IPS DF 6.9 (cell line): ENCODE data around the gene ZNF511.

ENCODE experiments used
- DNase-seq: peaks from one replicate; pipeline ENCODE4 v3.0.0-alpha.2; 2013; ENCODE audit warnings: low read depth, low spot score
- H3K27ac ChIP-seq: one replicate; pipeline ENCODE4 v1.5.1; 2013; ENCODE audit warnings: low read length, control low read depth
- H3K27me3 ChIP-seq: 2 replicates; pipeline ENCODE4 v1.6.1; 2013; ENCODE audit warnings: mild to moderate bottlenecking, low read length; ENCODE audit not compliant: control insufficient read depth, insufficient read depth
- H3K36me3 ChIP-seq: 2 replicates; pipeline ENCODE4 v1.6.1; 2013; ENCODE audit warnings: low read length; ENCODE audit not compliant: control insufficient read depth, insufficient read depth
- H3K4me1 ChIP-seq: 2 replicates; pipeline ENCODE4 v1.6.1; 2013; ENCODE audit warnings: low read length; ENCODE audit not compliant: control insufficient read depth, insufficient read depth
- H3K4me3 ChIP-seq: 2 replicates; pipeline ENCODE4 v1.5.1; 2013; ENCODE audit warnings: mild to moderate bottlenecking, low read length
- H3K9me3 ChIP-seq: 2 replicates; pipeline ENCODE4 v1.6.1; 2013; ENCODE audit warnings: low read length, inconsistent platforms; ENCODE audit not compliant: control insufficient read depth, insufficient read depth
- WGBS: extraction: QIAGEN DNeasy Blood & Tissue Kit; methylation state at CpG from one replicate; pipeline ENCODE4 v1.1.7; 2013; ENCODE audit warnings: mixed read lengths, missing lambda C conversion rate; ENCODE audit not compliant: insufficient read length, insufficient coverage; 5-methylcytosine and 5-hydroxymethylcytosine counted together

Gene ZNF511

GRCh38 chr10:133280391-133281059 is 28.2 kb upstream of the ZNF511 start:
- no CpG with 5 or more reads among the region's 10 CpGs for WGBS
- no peak for DNase-seq
- H3K9me3 ChIP-seq, result no peaks in the 10 kb centered on the region
- H3K36me3 ChIP-seq, result peaks cover 28% of the 10 kb centered on the region
- peaks cover 5% of the 10 kb centered on the region for H3K4me1 ChIP-seq
- no peak overlapping the region for H3K4me3 ChIP-seq
- H3K27me3 ChIP-seq, result no peaks in the 10 kb centered on the region
- no peak overlapping the region for H3K27ac ChIP-seq

GRCh38 chr10:133281084-133281483 is 27.6 kb upstream of the ZNF511 start:
- no CpG with 5 or more reads among the region's 15 CpGs for WGBS
- Histone ChIP-seq H3K4me3 (no peak overlapping the region), H3K36me3 (peaks cover 28% of the 10 kb centered on the region), H3K27ac (no peak overlapping the region), H3K27me3 (no peaks in the 10 kb centered on the region), H3K9me3 (no peaks in the 10 kb centered on the region), H3K4me1 (peaks cover 3% of the 10 kb centered on the region; the same call in 1 of the 2 replicates)
- DNase-seq, result no peak

- Histone ChIP-seq H3K9me3 (no peaks in the 10 kb centered on the region), H3K4me3 (no peak overlapping the region), H3K36me3 (peaks cover 31% of the 10 kb centered on the region), H3K27ac (no peak overlapping the region), H3K27me3 (no peaks in the 10 kb centered on the region), H3K4me1 (peaks cover 2% of the 10 kb centered on the region; the same call in 1 of the 2 replicates)
- WGBS, result no CpG with 5 or more reads among the region's 38 CpGs
- DNase-seq, result no peak
Measured at GRCh38 chr10:133281628-133282372, 26.9 kb upstream of the ZNF511 start.

GRCh38 chr10:133282846-133283390 is 25.8 kb upstream of the ZNF511 start:
- Histone ChIP-seq H3K9me3 (no peaks in the 10 kb centered on the region), H3K27ac (no peak overlapping the region), H3K36me3 (peaks cover 34% of the 10 kb centered on the region), H3K4me3 (no peak overlapping the region), H3K4me1 (no peaks in the 10 kb centered on the region), H3K27me3 (no peaks in the 10 kb centered on the region)
- no CpG with 5 or more reads among the region's 24 CpGs for WGBS
- no peak for DNase-seq

- H3K27me3 ChIP-seq, result no peaks in the 10 kb centered on the region
- no peak for DNase-seq
- no peak overlapping the region for H3K4me3 ChIP-seq
- no peak overlapping the region for H3K27ac ChIP-seq
- H3K4me1 ChIP-seq, result no peaks in the 10 kb centered on the region
- no CpG with 5 or more reads among the region's 24 CpGs for WGBS
- peaks cover 44% of the 10 kb centered on the region for H3K36me3 ChIP-seq
- H3K9me3 ChIP-seq, result no peaks in the 10 kb centered on the region
Measured at GRCh38 chr10:133283931-133284330, 24.8 kb upstream of the ZNF511 start.

GRCh38 chr10:133285217-133285616 is 23.5 kb upstream of the ZNF511 start:
- Histone ChIP-seq H3K4me1 (no peaks in the 10 kb centered on the region), H3K27me3 (no peaks in the 10 kb centered on the region), H3K36me3 (peaks cover 53% of the 10 kb centered on the region), H3K9me3 (no peaks in the 10 kb centered on the region), H3K4me3 (no peak overlapping the region), H3K27ac (no peak overlapping the region)
- no peak for DNase-seq
- WGBS, result no CpG with 5 or more reads among the region's 36 CpGs

- no peak for DNase-seq
- Histone ChIP-seq H3K27me3 (no peaks in the 10 kb centered on the region), H3K4me1 (no peaks in the 10 kb centered on the region), H3K27ac (no peak overlapping the region), H3K4me3 (no peak overlapping the region), H3K36me3 (peaks cover 49% of the 10 kb centered on the region), H3K9me3 (no peaks in the 10 kb centered on the region)
- WGBS, result no CpG with 5 or more reads among the region's 18 CpGs
Measured at GRCh38 chr10:133286366-133286765, 22.3 kb upstream of the ZNF511 start.

- no peaks in the 10 kb centered on the region for H3K4me1 ChIP-seq
- WGBS, result no CpG with 5 or more reads among the region's 46 CpGs
- H3K9me3 ChIP-seq, result no peaks in the 10 kb centered on the region
- H3K27me3 ChIP-seq, result no peaks in the 10 kb centered on the region
- H3K36me3 ChIP-seq, result peaks cover 49% of the 10 kb centered on the region
- no peak overlapping the region for H3K27ac ChIP-seq
- DNase-seq, result no peak
- no peak overlapping the region; the same call in 1 of the 2 replicates for H3K4me3 ChIP-seq
Measured at GRCh38 chr10:133287832-133288500, 20.7 kb upstream of the ZNF511 start.

- peaks cover 47% of the 10 kb centered on the region for H3K36me3 ChIP-seq
- H3K27ac ChIP-seq, result no peak overlapping the region
- no peaks in the 10 kb centered on the region for H3K4me1 ChIP-seq
- no CpG with 5 or more reads among the region's 24 CpGs for WGBS
- no peak overlapping the region for H3K4me3 ChIP-seq
- DNase-seq, result no peak
- no peaks in the 10 kb centered on the region for H3K27me3 ChIP-seq
- H3K9me3 ChIP-seq, result no peaks in the 10 kb centered on the region
Measured at GRCh38 chr10:133289761-133290160, 19.0 kb upstream of the ZNF511 start.
